Thymus (tissue), 11 donors: ENCODE data around the gene ANXA2R. TPM values are rescaled to one million over a fixed set of nuclear protein-coding genes. Genes with fewer than 3 reads are reported as not detected.

Experiments used
- DNase-seq, 9 donors: peaks; one replicate each; pipeline ENCODE4 v3.0.0-alpha.2; 2013; ENCODE audit warnings: low spot score in 9 of 9, low read depth in 6 of 9, missing footprints in 1 of 9
- H3K27ac ChIP-seq, 2 donors: one replicate each; pipeline ENCODE4 v1.5.1; 2013; ENCODE audit warnings: control low read depth in 1 of 2, low read depth in 1 of 2, low read length in 1 of 2, mild to moderate bottlenecking in 1 of 2, moderate library complexity in 1 of 2
- H3K27me3 ChIP-seq, 2 donors: one replicate each; pipeline ENCODE4 v1.5.1; 2013; ENCODE audit warnings: low read length in 1 of 2; ENCODE audit not compliant: control insufficient read depth in 2 of 2, insufficient read depth in 1 of 2
- H3K36me3 ChIP-seq, 2 donors: one replicate each; pipeline ENCODE4 v1.5.1; 2013; ENCODE audit warnings: low read length in 1 of 2, mild to moderate bottlenecking in 1 of 2, moderate library complexity in 1 of 2; ENCODE audit not compliant: control insufficient read depth in 2 of 2, insufficient read depth in 2 of 2
- H3K4me1 ChIP-seq, 2 donors: one replicate each; pipeline ENCODE4 v1.5.1; 2013; ENCODE audit warnings: low read length in 2 of 2; ENCODE audit not compliant: control insufficient read depth in 2 of 2, insufficient read depth in 2 of 2
- H3K4me3 ChIP-seq, 2 donors: one replicate each; pipeline ENCODE4 v1.5.1; 2013; ENCODE audit warnings: low read length in 2 of 2, control low read depth in 1 of 2, mild to moderate bottlenecking in 1 of 2
- H3K9me3 ChIP-seq, 2 donors: one replicate each; pipeline ENCODE4 v1.5.1; 2013; ENCODE audit warnings: low read length in 1 of 2, mild to moderate bottlenecking in 1 of 2; ENCODE audit not compliant: control insufficient read depth in 2 of 2, insufficient read depth in 1 of 2
- WGBS: extraction: QIAGEN DNeasy Blood & Tissue Kit; methylation state at CpG from one replicate; pipeline ENCODE4 v1.1.7; 2013; 5-methylcytosine and 5-hydroxymethylcytosine counted together
- polyA plus RNA-seq: library from polyadenylated mRNA; stranded (reverse); fragments of 200-250 nt; gene quantifications from one replicate; pipeline ENCODE4 v1.2.3, GENCODE V29; 2013
- total RNA-seq: library from RNA; stranded (reverse); fragments of 120-200 nt; gene quantifications from one replicate; pipeline ENCODE4 v1.2.4, GENCODE V29; 2013
- donor health status: healthy.

The ANXA2R gene
- total and polyA plus RNA-seq, 2 donors, result 18.6 to 68.7 TPM

DNA sequence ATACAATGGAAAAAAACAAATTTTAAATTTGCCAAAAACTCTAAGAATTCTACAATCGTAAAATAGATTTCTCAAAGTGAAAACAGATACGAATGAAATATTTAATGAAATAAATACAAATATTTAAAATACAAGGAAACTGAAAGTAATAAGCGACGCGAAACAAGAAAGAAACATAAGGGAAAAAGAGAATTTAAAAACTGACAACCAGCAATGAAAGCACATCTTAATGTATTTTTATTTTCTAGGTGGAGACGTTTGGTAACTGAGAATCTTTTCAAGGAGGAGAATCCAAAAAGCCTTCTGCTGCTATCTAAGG is 1.0 kb downstream of the ANXA2R start:
- WGBS, result 15% methylated on average over 6 of the region's 6 CpGs
- H3K4me3 ChIP-seq, result peak overlapping the region; percentile 59 to 76
- H3K4me1 ChIP-seq, result peaks cover 8 to 67% of the 10 kb centered on the region in 2 donors
- peak overlapping the region; percentile 96 to 98 for H3K27ac ChIP-seq
- DNase-seq, result no peak
- H3K36me3 ChIP-seq, result no peaks in the 10 kb centered on the region
- H3K27me3 ChIP-seq, result peaks cover 0 to 34% of the 10 kb centered on the region in 2 donors
- H3K9me3 ChIP-seq, result peaks cover 0 to 11% of the 10 kb centered on the region in 2 donors

- H3K27ac ChIP-seq, result peak overlapping the region; percentile 90 to 92
- DNase-seq, result peak in 7 of 9 donors; percentile 41 to 81 (median 63)
- H3K27me3 ChIP-seq, result peaks cover 0 to 39% of the 10 kb centered on the region in 2 donors
- H3K36me3 ChIP-seq, result no peaks in the 10 kb centered on the region
- 37% methylated on average over 17 of the region's 17 CpGs for WGBS
- peaks cover 8 to 70% of the 10 kb centered on the region in 2 donors for H3K4me1 ChIP-seq
- H3K9me3 ChIP-seq, result peaks cover 0 to 11% of the 10 kb centered on the region in 2 donors
- peak overlapping the region; percentile 46 to 58 for H3K4me3 ChIP-seq
Measured at GRCh38 chr5:43038496-43038989, 1.6 kb downstream of the ANXA2R start.

DNA sequence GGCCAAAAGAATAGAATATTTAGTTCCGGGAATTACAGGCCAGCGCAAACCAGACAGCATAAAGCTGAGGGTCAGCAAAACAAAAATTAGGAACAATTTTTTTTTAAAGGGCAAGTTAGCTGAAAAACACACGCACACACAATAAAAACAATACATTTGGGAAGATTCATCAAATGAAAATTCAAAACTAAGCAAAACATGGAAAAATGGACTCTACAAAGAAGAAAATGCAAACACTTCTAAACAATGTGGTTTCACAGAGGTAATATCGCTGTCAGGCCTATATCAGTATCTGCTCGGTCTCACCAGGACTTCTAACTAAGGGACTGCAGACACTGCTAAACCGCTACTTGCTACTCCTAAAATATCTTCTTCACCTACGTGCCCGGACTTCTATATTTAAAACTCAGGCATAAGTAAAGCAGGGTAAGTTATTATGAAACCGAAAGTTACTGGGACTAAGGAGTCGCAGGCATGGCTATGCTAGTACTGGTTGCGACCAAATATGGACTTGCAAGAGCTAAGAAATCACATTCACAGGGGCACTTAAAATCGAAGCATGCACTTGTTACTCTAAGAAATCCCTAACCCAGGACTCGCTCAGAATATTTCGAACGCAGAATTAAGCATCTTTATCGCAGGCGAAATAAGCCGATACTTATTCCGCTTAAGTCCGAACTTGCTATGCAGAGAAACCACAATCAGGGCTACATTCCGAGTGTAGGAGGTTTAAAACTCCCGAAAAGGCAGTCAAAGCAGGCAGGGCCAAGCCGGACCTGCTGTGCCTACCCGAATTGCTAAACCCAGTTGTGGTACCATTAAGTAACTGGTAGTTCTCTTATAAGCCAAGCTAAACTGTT is 2.3 kb downstream of the ANXA2R start:
- peak overlapping the region; percentile 46 to 58 for H3K4me3 ChIP-seq
- no peaks in the 10 kb centered on the region for H3K36me3 ChIP-seq
- peak overlapping the region; percentile 90 to 92 for H3K27ac ChIP-seq
- peaks cover 8 to 65% of the 10 kb centered on the region in 2 donors for H3K4me1 ChIP-seq
- peak; percentile 40 to 84 (median 65) for DNase-seq
- 31% methylated on average over 24 of the region's 24 CpGs for WGBS
- H3K27me3 ChIP-seq, result peaks cover 0 to 34% of the 10 kb centered on the region in 2 donors
- peaks cover 0 to 8% of the 10 kb centered on the region in 2 donors for H3K9me3 ChIP-seq

DNA sequence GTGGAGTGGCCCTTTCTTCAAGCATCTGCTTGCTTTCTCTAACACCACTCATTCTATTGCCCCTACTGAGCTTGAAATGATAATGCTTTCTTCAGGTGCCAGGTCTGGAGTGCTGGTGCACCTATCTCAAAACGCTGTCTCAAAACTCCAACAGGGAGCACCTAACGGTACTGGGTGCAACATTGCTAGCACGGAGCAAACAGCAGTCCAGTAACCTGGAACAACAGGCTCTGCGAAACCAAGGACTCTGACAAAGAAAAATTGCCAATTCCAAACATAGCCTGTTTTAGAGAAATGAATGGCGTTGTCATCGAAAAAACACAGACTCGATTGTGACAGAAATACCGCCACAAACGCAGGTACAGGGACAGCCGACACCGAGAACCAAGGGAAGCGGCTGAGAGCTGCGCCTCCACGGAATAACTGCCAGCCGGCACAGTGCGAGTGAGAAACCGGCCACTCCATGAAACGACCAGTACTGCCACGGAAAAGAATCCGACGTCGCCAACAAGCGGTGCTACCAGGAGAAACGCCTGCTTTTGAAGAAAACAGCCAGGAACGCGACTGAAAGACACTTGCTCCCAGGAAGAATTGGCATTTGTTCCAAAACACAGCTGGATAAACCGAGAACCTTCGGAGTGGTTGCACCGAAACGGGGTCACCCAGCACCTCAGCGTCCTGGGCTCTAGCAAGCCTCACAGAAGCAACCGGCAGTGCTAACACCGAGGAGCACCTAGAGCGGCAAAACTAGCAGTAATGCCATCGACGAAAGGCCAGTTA is 3.1 kb downstream of the ANXA2R start:
- Histone ChIP-seq H3K36me3 (no peaks in the 10 kb centered on the region), H3K9me3 (peaks cover 0 to 8% of the 10 kb centered on the region in 2 donors), H3K27ac (peak overlapping the region; percentile 79 to 90), H3K4me1 (peaks cover 8 to 56% of the 10 kb centered on the region in 2 donors), H3K4me3 (peak overlapping the region in 1 of 2 donors; percentile 58), H3K27me3 (peaks cover 0 to 30% of the 10 kb centered on the region in 2 donors)
- no peak for DNase-seq
- WGBS, result 81% methylated on average over 36 of the region's 36 CpGs

DNA sequence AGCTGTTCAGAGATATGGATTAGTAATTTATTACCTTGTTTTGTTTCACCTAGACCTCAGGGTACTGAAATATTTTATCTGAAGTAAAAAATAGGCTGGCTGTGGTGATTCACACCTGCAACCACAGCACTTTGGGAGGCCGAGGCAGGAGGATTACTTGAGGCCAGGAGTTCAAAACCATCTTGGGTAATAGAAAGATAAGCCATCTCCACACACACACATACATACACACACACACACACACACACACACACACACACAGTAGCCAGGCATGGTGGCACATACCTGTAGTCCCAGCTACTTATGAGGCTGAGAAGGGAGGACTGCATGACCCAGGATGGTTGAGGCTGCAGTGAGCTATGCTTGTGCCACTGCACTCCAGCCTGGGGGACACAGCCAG is 3.7 kb downstream of the ANXA2R start:
- 41% methylated on average over 1 of the region's 1 CpG for WGBS
- H3K27me3 ChIP-seq, result peaks cover 0 to 30% of the 10 kb centered on the region in 2 donors
- no peak overlapping the region for H3K4me3 ChIP-seq
- H3K9me3 ChIP-seq, result peaks cover 0 to 8% of the 10 kb centered on the region in 2 donors
- H3K36me3 ChIP-seq, result no peaks in the 10 kb centered on the region
- DNase-seq, result no peak
- peaks cover 8 to 51% of the 10 kb centered on the region in 2 donors for H3K4me1 ChIP-seq
- no peak overlapping the region for H3K27ac ChIP-seq

GRCh38 chr5:43034591-43034968 is 5.5 kb downstream of the ANXA2R start:
- Histone ChIP-seq H3K36me3 (no peaks in the 10 kb centered on the region), H3K27ac (peak overlapping the region; percentile 67 to 71), H3K4me1 (peaks cover 8 to 43% of the 10 kb centered on the region in 2 donors), H3K9me3 (peaks cover 0 to 8% of the 10 kb centered on the region in 2 donors), H3K4me3 (no peak overlapping the region), H3K27me3 (peaks cover 0 to 25% of the 10 kb centered on the region in 2 donors)
- DNase-seq, result peak in 1 of 9 donors; percentile 55
- 53% methylated on average over 5 of the region's 5 CpGs for WGBS

- Histone ChIP-seq H3K4me1 (peaks cover 8 to 39% of the 10 kb centered on the region in 2 donors), H3K27me3 (peaks cover 0 to 22% of the 10 kb centered on the region in 2 donors), H3K36me3 (no peaks in the 10 kb centered on the region), H3K9me3 (peaks cover 0 to 8% of the 10 kb centered on the region in 2 donors), H3K4me3 (peak overlapping the region in 1 of 2 donors; percentile 6), H3K27ac (peak overlapping the region; percentile 67 to 71)
- 93% methylated on average over 41 of the region's 41 CpGs for WGBS
- no peak for DNase-seq
Measured at GRCh38 chr5:43033841-43034590, 6.1 kb downstream of the ANXA2R start.

DNA sequence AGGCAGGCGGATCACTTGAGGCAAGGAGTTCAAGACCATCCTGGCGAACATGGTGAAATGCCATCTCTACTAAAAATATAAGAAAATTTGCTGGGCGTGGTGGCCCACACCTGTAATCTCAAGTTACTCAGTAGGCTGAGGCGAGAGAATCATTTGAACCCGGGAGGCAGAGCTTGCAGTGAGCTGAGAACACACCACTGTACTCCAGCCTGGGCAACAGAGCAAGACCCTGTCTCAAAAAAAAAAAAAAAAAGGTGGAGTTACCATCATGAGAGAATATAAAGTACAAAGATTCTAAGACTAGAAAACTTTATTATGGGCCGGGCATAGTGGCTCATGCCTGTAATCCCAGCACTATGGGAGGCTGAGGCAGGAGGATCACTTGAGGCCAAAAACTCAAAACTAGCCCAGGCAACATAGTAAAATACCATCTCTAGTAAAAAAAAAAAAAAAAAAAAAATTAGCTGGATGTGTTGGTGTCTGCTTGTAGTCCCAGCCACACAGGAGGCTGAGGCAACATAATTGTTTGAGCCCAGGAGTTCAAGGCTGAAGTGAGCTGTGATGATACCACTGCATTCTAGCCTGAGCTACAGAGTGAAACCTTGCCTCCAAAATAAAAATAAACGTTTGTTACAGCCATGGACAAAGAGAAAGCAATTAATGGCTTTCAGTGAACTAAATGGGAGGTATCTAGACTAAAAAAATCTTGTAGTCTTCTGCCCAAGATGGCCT is 12.9 kb downstream of the ANXA2R start:
- no peak for DNase-seq
- 93% methylated on average over 7 of the region's 7 CpGs for WGBS
- H3K27me3 ChIP-seq, result no peaks in the 10 kb centered on the region

More for the DNA sequence above, 12.9 kb downstream of the ANXA2R start:
- Histone ChIP-seq H3K4me3 (no peak overlapping the region), H3K27ac (no peak overlapping the region), H3K9me3 (no peaks in the 10 kb centered on the region), H3K36me3 (no peaks in the 10 kb centered on the region), H3K4me1 (no peaks in the 10 kb centered on the region)
